Measurements from ENCODE around the gene NCBP2L. TPM values are rescaled to one million over a fixed set of nuclear protein-coding genes. Genes with fewer than 3 reads are reported as not detected.

Gene NCBP2L
- total and polyA plus RNA-seq, 9 of the 15 experiments (the other 6 are each of a cell fraction or from before 2014, with no cell fraction given): not detected

- TF ChIP-seq E4F1 (CRISPR knock-in tag; IDR thresholded peaks at IDR 0.05; ENCODE audit: borderline replicate concordance) (no peak), ZNF511 (CRISPR knock-in tag; IDR thresholded peaks at IDR 0.05) (no peak), NEUROD1 (IDR thresholded peaks at IDR 0.05; ENCODE audit: borderline replicate concordance, low read depth, low read length, partially characterized antibody) (no peak), HLTF (IDR thresholded peaks at IDR 0.05) (no peak), ILF3 (IDR thresholded peaks at IDR 0.05; ENCODE audit: borderline replicate concordance) (no peak), FOXJ3 (CRISPR knock-in tag; IDR thresholded peaks at IDR 0.05) (no peak)
These were observed 27.3 kb upstream of the NCBP2L start (continued) for GRCh38 chrX:107750263-107750662.

- no peak for ATAC-seq
- DNase-seq (ENCODE audit: extremely low read depth in 1 of 4, low spot score in 3 of 4): no peak
- no peak for FAIRE-seq
- Histone ChIP-seq H3K9me1 (ENCODE audit: control insufficient read depth, insufficient read depth, low read length) (no peaks in the 10 kb centered on the region), H3K9ac (ENCODE audit: insufficient read depth in 1 of 2, low read depth in 2 of 2, low read length in 2 of 2) (no peak overlapping the region), H3K27me3 (ENCODE audit: control insufficient read depth in 2 of 2, insufficient read depth in 2 of 2, low read length in 2 of 2) (peaks cover 0 to 7% of the 10 kb centered on the region in 2 experiments; a peak in 1 of 5 replicates), H3K79me2 (ENCODE audit: control insufficient read depth, insufficient read depth, low read length) (no peaks in the 10 kb centered on the region), H4K20me1 (replicated peaks; ENCODE audit: control insufficient read depth, insufficient read depth, low read length) (no peaks in the 10 kb centered on the region), H3K4me3 (no peak overlapping the region), H3K4me1 (replicated peaks in 1 of 2; ENCODE audit: control insufficient read depth in 2 of 2, insufficient read depth in 2 of 2, low read length in 2 of 2) (no peaks in the 10 kb centered on the region), H3K4me2 (ENCODE audit: insufficient read depth, low read length) (no peak overlapping the region), H3K27ac (ENCODE audit: extremely low read depth, low read depth, low read length) (no peak overlapping the region), H3K36me3 (ENCODE audit: control insufficient read depth, insufficient read depth, low read length) (no peaks in the 10 kb centered on the region), H3K9me3 (replicated peaks; ENCODE audit: control insufficient read depth, insufficient read depth, low read depth, low read length) (no peaks in the 10 kb centered on the region), H2AFZ (ENCODE audit: low read depth, low read length) (no peak overlapping the region)
- CTCF ChIA-PET (ENCODE audit: low intra/inter-chr PET ratio): no interaction called here
- TF ChIP-seq BRF1 (IDR thresholded peaks at IDR 0.05; ENCODE audit: borderline replicate concordance, extremely low read depth, insufficient read length): no peak
- TF ChIP-seq ILF3 (IDR thresholded peaks at IDR 0.05; ENCODE audit: borderline replicate concordance): no peak
- TF ChIP-seq LARP7 (IDR thresholded peaks at IDR 0.05): no peak
- TF ChIP-seq TSHZ1 (CRISPR knock-in tag; IDR thresholded peaks at IDR 0.05): no peak
- no peak for TF ChIP-seq SMC3 (conservative IDR thresholded peaks at IDR 0.05; ENCODE audit: insufficient read depth, low read depth, low read length)
- no peak for TF ChIP-seq KHSRP (IDR thresholded peaks at IDR 0.05)
- no peak for TF ChIP-seq SRF (CRISPR knock-in tag; IDR thresholded peaks at IDR 0.05)
- no peak for TF ChIP-seq ZSCAN29 (IDR thresholded peaks at IDR 0.05)
- TF ChIP-seq TCF15 (CRISPR knock-in tag; IDR thresholded peaks at IDR 0.05): no peak
- TF ChIP-seq TCF7 (IDR thresholded peaks at IDR 0.05; ENCODE audit: borderline replicate concordance): no peak
- in situ Hi-C loops (cut with MboI): no loop called here
- WGBS (ENCODE audit: insufficient coverage, low coverage, missing lambda C conversion rate): 33% methylated on average over 6 of the region's 7 CpGs
- intact Hi-C loops (cut with micrococcal nuclease): no loop called here
- BruUV-seq (replicated peaks): no TSS peak
- POLR2A ChIA-PET: interaction anchor here (0.9 kb wide), 1 partner anchor 19 kb away, joined by 3 read pairs; no protein-coding TSS in a partner anchor
These were observed 26.6 kb upstream of the NCBP2L start for GRCh38 chrX:107750861-107751445.
